Fibroblast of pulmonary artery (primary cell): ENCODE data around the gene DEPDC5.
A peak's percentile ranks its signal among the peaks of the same experiment; 100 is the strongest.

ENCODE experiments used
- DNase-seq: peaks from one replicate; pipeline ENCODE4 v3.0.0-alpha.2; 2010; ENCODE audit warnings: low read depth
- H3K4me3 ChIP-seq: replicated peaks from 2 replicates; pipeline ENCODE4 v1.5.1; 2011; ENCODE audit warnings: low read depth, mild to moderate bottlenecking, control low read depth, low read length, moderate library complexity
- CTCF ChIP-seq: IDR thresholded peaks from 2 replicates; pipeline ENCODE4 v1.5.1; 2011; ENCODE audit warnings: mild to moderate bottlenecking, control low read depth, low read length, inconsistent platforms; ENCODE audit errors: missing control alignments

DEPDC5 gene

DNA sequence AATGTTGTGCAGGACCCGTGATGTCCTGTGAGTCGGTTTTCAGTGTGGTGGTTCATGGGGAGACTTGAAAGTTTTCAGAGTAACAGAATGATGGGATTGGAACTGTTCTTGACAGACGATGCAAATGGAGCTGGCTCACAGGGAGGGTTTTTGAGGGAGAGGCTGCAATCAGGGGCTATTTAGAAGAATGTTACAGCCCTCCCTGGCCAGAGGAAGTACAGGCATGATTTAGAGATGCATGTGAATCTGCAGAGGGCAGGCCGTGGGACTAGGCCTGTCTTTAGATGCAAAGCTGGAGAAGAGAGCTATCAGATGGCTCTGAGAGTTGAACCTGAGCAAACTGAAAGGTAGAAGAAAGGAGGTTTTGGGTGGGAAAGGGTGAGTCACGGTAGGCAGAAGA is 115.9 kb downstream of the DEPDC5 start:
- no peak overlapping the region for H3K4me3 ChIP-seq
- DNase-seq, result no peak
- no peak for TF ChIP-seq CTCF

GRCh38 chr22:31870890-31871289 is 117.1 kb downstream of the DEPDC5 start:
- no peak overlapping the region for H3K4me3 ChIP-seq
- no peak for TF ChIP-seq CTCF
- DNase-seq, result peak; percentile 58

- no peak overlapping the region for H3K4me3 ChIP-seq
- TF ChIP-seq CTCF, result no peak
- no peak for DNase-seq
Measured at GRCh38 chr22:31871480-31871879, 117.7 kb downstream of the DEPDC5 start.

DNA sequence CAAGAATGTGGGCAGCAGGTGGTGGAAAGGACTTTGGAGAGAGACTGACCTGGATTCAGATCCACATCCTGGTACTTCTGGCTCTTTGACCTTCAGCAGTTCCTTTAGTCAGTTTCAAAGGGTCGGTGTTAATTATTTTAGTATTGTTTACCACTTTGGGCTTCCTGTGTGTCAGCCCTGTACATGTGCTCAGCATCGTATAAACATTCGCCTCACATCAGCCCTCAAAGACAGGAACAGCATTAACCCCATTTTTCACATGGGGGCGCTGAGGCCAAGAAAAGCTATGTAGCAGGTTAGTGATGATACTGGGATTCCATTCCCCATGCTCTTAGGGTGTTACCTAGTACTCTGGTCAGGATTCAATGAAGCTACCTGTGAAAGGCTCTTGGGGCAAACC is 118.4 kb downstream of the DEPDC5 start:
- peak; percentile 30 for DNase-seq
- peak; percentile 25 for TF ChIP-seq CTCF
- H3K4me3 ChIP-seq, result no peak overlapping the region

DNA sequence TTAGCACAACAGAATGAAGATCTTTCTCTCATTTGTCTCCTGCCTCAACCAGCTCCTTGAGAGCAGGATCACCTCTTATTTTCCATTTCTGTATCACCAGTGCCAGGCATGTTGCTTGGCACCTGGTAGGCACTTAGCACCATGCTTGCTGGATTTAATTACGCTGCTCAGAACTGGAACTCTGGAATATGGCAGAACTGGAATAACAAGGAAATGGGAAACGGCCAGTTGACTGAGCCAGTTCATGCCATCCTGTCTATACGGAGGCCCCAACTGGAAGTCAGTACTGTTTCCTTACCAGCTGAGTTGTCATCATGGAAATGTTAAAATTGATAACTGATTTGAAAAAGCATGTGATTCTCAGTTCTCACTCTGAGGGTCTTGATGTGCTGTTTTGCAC is 121.0 kb downstream of the DEPDC5 start:
- DNase-seq, result no peak
- no peak for TF ChIP-seq CTCF
- H3K4me3 ChIP-seq, result no peak overlapping the region

GRCh38 chr22:31876156-31876920 is 122.5 kb downstream of the DEPDC5 start:
- H3K4me3 ChIP-seq, result no peak overlapping the region
- TF ChIP-seq CTCF, result no peak
- no peak for DNase-seq

GRCh38 chr22:31879585-31879984 is 125.8 kb downstream of the DEPDC5 start:
- no peak for TF ChIP-seq CTCF
- H3K4me3 ChIP-seq, result no peak overlapping the region
- no peak for DNase-seq
